Activated B cell treated with CpG ODN at 0.5 μM for 24 hours (primary cell): Measurements from ENCODE around the gene ACSM3. TPM values are rescaled to one million over a fixed set of nuclear protein-coding genes. Genes with fewer than 3 reads are reported as not detected.

Source experiments
- ATAC-seq: fragments of 200-7000 bp; cut with Tn5 transposase; one replicate; pipeline ENCODE4 v1.10.0; 2021; ENCODE audit warnings: low read depth, mild to moderate bottlenecking, moderate library complexity
- CTCF ChIA-PET: fragments of 350-600 bp; sonication (Branson Sonifier 250); formaldehyde crosslinking; loops from one replicate; lab custom pipeline; 2021; ENCODE audit warnings: antibody characterized with exemption; lab: Charles Lee
- POLR2A ChIA-PET: fragments of 350-600 bp; sonication (Branson Sonifier 250); formaldehyde crosslinking; loops from one replicate; lab custom pipeline; 2021; ENCODE audit warnings: antibody characterized with exemption; lab: Charles Lee
- DNase-seq: peaks from one replicate; pipeline ENCODE4 v3.0.0; 2022
- H3K27ac Mint-ChIP-seq: one replicate; pipeline ENCODE4 v1.8.0; 2020; ENCODE audit warnings: mixed read lengths
- H3K27me3 Mint-ChIP-seq: one replicate; pipeline ENCODE4 v1.8.0; 2021; ENCODE audit warnings: mixed read lengths
- H3K36me3 Mint-ChIP-seq: one replicate; pipeline ENCODE4 v1.8.0; 2021; ENCODE audit warnings: low read depth, mixed read lengths
- H3K4me1 Mint-ChIP-seq: one replicate; pipeline ENCODE4 v1.8.0; 2021; ENCODE audit warnings: mixed read lengths
- H3K4me3 Mint-ChIP-seq: one replicate; pipeline ENCODE4 v1.8.0; 2020; ENCODE audit warnings: mild to moderate bottlenecking, mixed read lengths
- H3K9me3 Mint-ChIP-seq: one replicate; pipeline ENCODE4 v1.8.0; 2020; ENCODE audit warnings: mixed read lengths
- CTCF ChIP-seq: fragments of 200-600 bp; IDR thresholded peaks from one replicate; pipeline ENCODE4 v1.8.0; 2022; ENCODE audit warnings: antibody characterized with exemption, mild to moderate bottlenecking
- intact Hi-C: fragments of 100-400 bp; cut with micrococcal nuclease; formaldehyde crosslinking; loops from one replicate; pipeline ENCODE4 v1.15.1; 2024
- total RNA-seq: library from RNA; stranded (reverse); gene quantifications from 2 replicates; pipeline ENCODE4 v1.2.3, GENCODE V29; 2022

The ACSM3 gene
- total RNA-seq, 1 donor from 2014 or later = 13.6 TPM

- ATAC-seq (no peak), DNase-seq (no peak)
- no peaks in the 10 kb centered on the region for H3K27me3 Mint-ChIP-seq
- intact Hi-C loops = no loop called here
- POLR2A ChIA-PET = no interaction called here
- no peak overlapping the region for H3K27ac Mint-ChIP-seq
- no peak for TF ChIP-seq CTCF
- CTCF ChIA-PET = no interaction called here
- no peaks in the 10 kb centered on the region for H3K4me1 Mint-ChIP-seq
- H3K4me3 Mint-ChIP-seq = no peak overlapping the region
- H3K36me3 Mint-ChIP-seq = no peaks in the 10 kb centered on the region
- H3K9me3 Mint-ChIP-seq = no peaks in the 10 kb centered on the region
Observed at GRCh38 chr16:20789130-20789529, 25.3 kb downstream of the ACSM3 start.

GRCh38 chr16:20791923-20792612 lies 28.3 kb downstream of the ACSM3 start:
- Mint-ChIP-seq H3K4me1 (no peaks in the 10 kb centered on the region), H3K4me3 (no peak overlapping the region), H3K27me3 (no peaks in the 10 kb centered on the region), H3K27ac (no peak overlapping the region), H3K9me3 (no peaks in the 10 kb centered on the region), H3K36me3 (no peaks in the 10 kb centered on the region)
- POLR2A ChIA-PET = interaction anchor here (0.6 kb wide), 1 partner anchor 1519 kb away, joined by 4 read pairs; no protein-coding TSS in a partner anchor
- CTCF ChIA-PET = no interaction called here
- intact Hi-C loops = no loop called here
- no peak for TF ChIP-seq CTCF
- ATAC-seq (no peak), DNase-seq (no peak)

GRCh38 chr16:20798364-20798763 lies 34.5 kb downstream of the ACSM3 start:
- no peaks in the 10 kb centered on the region for H3K36me3 Mint-ChIP-seq
- no peak overlapping the region for H3K27ac Mint-ChIP-seq
- no peak for TF ChIP-seq CTCF
- no peak for ATAC-seq
- POLR2A ChIA-PET = no interaction called here
- DNase-seq = no peak
- no peaks in the 10 kb centered on the region for H3K27me3 Mint-ChIP-seq
- intact Hi-C loops = no loop called here
- CTCF ChIA-PET = no interaction called here
- H3K4me3 Mint-ChIP-seq = no peak overlapping the region
- H3K4me1 Mint-ChIP-seq = no peaks in the 10 kb centered on the region
- no peaks in the 10 kb centered on the region for H3K9me3 Mint-ChIP-seq

- Mint-ChIP-seq H3K4me3 (no peak overlapping the region), H3K27ac (no peak overlapping the region), H3K4me1 (no peaks in the 10 kb centered on the region), H3K9me3 (no peaks in the 10 kb centered on the region), H3K27me3 (no peaks in the 10 kb centered on the region), H3K36me3 (no peaks in the 10 kb centered on the region)
- no peak for ATAC-seq
- TF ChIP-seq CTCF = no peak
- ChIA-PET CTCF (interaction anchor here (0.6 kb wide), 1 partner anchor 36 kb away, joined by 3 read pairs; the partner anchor contains the start of gene ACSM3), POLR2A (no interaction called here)
- intact Hi-C loops = no loop called here
- no peak for DNase-seq
Observed at GRCh38 chr16:20799599-20799998, 35.8 kb downstream of the ACSM3 start.

GRCh38 chr16:20801278-20801677 lies 37.5 kb downstream of the ACSM3 start:
- POLR2A ChIA-PET = no interaction called here
- Mint-ChIP-seq H3K27ac (no peak overlapping the region), H3K36me3 (peaks cover under 1% of the 10 kb centered on the region), H3K27me3 (no peaks in the 10 kb centered on the region), H3K4me1 (peaks cover 2% of the 10 kb centered on the region), H3K9me3 (no peaks in the 10 kb centered on the region), H3K4me3 (no peak overlapping the region)
- no peak for ATAC-seq
- DNase-seq = no peak
- TF ChIP-seq CTCF = no peak
- CTCF ChIA-PET = no interaction called here
- intact Hi-C loops = no loop called here
